Stimulated activated memory B cell treated with anti-CD40 and anti-IgM and Interleukin-4, amounts not matched to agents 10 μg/mL and 1 μg/mL and 100 μg/mL, for 72 hours (primary cell): Measurements from ENCODE around the gene MAD1L1.

Source experiments
- ATAC-seq: fragments of 150-1000 bp; cut with Tn5 transposase; 2 replicates; pipeline ENCODE4 v1.10.0; 2021
- H3K27ac Mint-ChIP-seq: one replicate; pipeline ENCODE4 v1.8.0; 2022; ENCODE audit warnings: mild to moderate bottlenecking, mixed read lengths
- H3K27me3 Mint-ChIP-seq: one replicate; pipeline ENCODE4 v1.8.0; 2022; ENCODE audit warnings: mixed read lengths
- H3K36me3 Mint-ChIP-seq: one replicate; pipeline ENCODE4 v1.8.0; 2022; ENCODE audit warnings: mixed read lengths
- H3K4me1 Mint-ChIP-seq: one replicate; pipeline ENCODE4 v1.8.0; 2022; ENCODE audit warnings: mixed read lengths
- H3K4me3 Mint-ChIP-seq: one replicate; pipeline ENCODE4 v1.8.0; 2022; ENCODE audit warnings: mild to moderate bottlenecking, moderate library complexity, mixed read lengths
- H3K9me3 Mint-ChIP-seq: one replicate; pipeline ENCODE4 v1.8.0; 2022; ENCODE audit warnings: mixed read lengths

The MAD1L1 gene

DNA sequence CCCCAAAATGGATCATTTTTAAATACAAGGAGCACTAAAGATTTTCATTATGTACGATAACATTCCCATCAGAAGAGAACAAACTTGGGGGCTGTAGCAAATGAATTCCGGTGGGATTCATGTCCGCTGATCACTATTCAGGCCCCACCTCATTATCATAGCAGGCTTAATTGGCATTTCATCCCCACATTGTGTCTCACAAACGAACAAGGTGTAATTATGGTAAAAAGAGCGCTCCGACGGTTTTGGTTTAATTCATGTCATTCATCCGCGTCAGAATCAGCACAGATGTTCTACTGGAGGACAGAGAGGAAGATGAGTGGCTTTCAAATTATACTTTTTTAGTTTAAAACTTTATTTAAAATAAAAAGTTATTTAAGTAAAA is 124.7 kb downstream of the MAD1L1 start:
- Mint-ChIP-seq H3K36me3 (peaks cover 32% of the 10 kb centered on the region), H3K27ac (peak overlapping the region; percentile 86), H3K27me3 (no peaks in the 10 kb centered on the region), H3K4me3 (no peak overlapping the region), H3K9me3 (no peaks in the 10 kb centered on the region), H3K4me1 (peaks cover 76% of the 10 kb centered on the region)
- no peak for ATAC-seq

DNA sequence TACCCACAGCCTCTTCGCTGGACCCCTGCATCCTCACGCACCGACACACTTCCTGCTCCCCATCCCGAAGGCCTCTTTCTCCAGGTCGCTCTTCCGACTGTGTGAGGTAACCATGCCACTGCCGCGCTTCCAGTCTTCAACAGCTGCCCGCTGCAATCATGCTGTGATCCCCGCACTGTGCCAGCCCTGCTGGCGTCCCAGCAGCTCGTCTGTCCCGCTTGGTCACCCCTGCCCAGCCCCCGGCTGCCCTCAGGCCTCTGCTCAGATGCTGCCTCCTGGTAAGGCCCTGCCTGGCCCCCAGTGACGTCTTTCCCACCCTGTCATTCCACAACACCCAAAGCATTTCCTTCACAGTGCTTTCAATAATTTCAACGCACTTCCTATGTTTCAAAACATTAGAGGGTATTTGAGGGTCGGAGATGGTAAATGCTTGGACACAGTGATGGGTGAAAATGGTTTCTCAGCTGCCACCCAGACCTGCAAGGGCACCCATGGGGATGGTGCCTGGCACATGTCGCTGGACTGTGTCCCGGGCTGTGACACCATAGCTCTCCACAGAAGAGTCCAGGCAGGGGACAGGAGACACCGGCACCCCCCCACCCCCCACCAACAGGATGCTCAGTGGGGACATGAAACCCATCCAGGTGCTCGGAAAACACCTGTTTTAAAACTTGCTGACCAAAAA is 125.2 kb downstream of the MAD1L1 start:
- H3K27ac Mint-ChIP-seq: peak overlapping the region; percentile 86
- H3K36me3 Mint-ChIP-seq: peaks cover 30% of the 10 kb centered on the region
- no peaks in the 10 kb centered on the region for H3K27me3 Mint-ChIP-seq
- no peak overlapping the region for H3K4me3 Mint-ChIP-seq
- peaks cover 2% of the 10 kb centered on the region for H3K9me3 Mint-ChIP-seq
- H3K4me1 Mint-ChIP-seq: peaks cover 72% of the 10 kb centered on the region
- no peak for ATAC-seq

DNA sequence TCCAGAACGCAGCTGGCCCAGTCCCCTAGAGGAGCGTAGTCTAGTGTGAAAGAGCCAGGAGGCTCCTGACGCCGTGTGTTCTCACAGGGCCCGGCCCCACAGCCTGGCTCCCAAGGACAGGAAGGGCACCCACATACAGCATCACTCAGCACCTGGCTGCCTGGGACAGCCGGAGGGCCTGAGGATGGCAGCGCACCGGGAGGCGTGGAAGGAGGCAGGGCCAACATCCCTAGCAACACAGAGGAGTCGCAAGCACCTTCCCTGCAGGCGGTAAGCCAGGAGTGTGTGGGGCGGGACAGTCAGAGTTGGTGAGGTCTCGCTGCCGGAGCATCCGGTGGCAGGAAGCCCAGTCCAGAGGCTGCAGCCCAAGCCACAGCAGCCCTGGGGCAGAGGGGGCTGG is 125.8 kb downstream of the MAD1L1 start:
- Mint-ChIP-seq H3K27me3 (no peaks in the 10 kb centered on the region), H3K27ac (no peak overlapping the region), H3K36me3 (peaks cover 31% of the 10 kb centered on the region), H3K4me3 (no peak overlapping the region), H3K9me3 (peaks cover 7% of the 10 kb centered on the region), H3K4me1 (peaks cover 66% of the 10 kb centered on the region)
- ATAC-seq: no peak

DNA sequence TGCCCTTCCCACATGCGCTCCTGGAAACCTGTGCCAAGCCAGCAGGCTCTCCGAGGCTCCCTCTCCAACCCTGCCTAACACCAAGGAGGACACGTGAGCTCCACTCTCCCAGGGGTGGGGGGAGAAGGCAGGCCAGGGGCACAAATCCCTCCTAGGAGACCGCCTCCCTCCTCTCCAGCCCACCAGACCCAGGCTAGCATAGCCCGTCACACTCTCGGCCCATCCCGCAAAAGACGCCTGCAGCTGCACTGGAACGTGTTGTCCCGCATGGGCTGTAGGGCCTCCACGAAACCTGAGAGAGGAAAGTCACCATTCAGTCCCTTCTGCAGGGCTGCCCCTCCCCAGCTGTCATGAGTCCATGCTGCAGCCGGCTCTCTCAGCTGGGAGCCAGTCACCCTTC is 126.3 kb downstream of the MAD1L1 start:
- no peak for ATAC-seq
- H3K36me3 Mint-ChIP-seq: peaks cover 35% of the 10 kb centered on the region
- no peak overlapping the region for H3K27ac Mint-ChIP-seq
- no peaks in the 10 kb centered on the region for H3K27me3 Mint-ChIP-seq
- H3K4me1 Mint-ChIP-seq: peaks cover 66% of the 10 kb centered on the region
- peaks cover 7% of the 10 kb centered on the region for H3K9me3 Mint-ChIP-seq
- no peak overlapping the region for H3K4me3 Mint-ChIP-seq

DNA sequence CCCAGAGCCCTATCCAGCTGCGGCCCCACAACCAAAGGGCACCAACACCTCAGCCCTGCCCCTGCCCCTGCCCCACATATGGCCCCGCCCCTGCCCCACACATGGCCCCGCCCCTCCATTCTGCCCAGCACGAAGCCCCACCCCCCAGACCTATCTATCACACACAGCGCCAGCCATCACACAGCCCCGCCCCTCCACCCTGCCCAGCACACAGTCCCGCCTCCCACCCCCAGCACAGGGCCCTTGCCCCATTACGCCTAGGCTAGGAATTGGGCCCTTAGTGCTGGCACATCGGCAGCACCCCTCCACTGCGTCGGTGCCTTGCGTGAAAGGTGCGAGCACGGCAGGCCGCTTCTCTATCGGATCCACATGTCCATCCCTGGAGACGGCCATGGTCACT is 126.8 kb downstream of the MAD1L1 start:
- peaks cover 62% of the 10 kb centered on the region for H3K4me1 Mint-ChIP-seq
- peaks cover 7% of the 10 kb centered on the region for H3K9me3 Mint-ChIP-seq
- peaks cover 32% of the 10 kb centered on the region for H3K36me3 Mint-ChIP-seq
- no peak overlapping the region for H3K27ac Mint-ChIP-seq
- ATAC-seq: peak; percentile 18
- H3K4me3 Mint-ChIP-seq: no peak overlapping the region
- no peaks in the 10 kb centered on the region for H3K27me3 Mint-ChIP-seq

DNA sequence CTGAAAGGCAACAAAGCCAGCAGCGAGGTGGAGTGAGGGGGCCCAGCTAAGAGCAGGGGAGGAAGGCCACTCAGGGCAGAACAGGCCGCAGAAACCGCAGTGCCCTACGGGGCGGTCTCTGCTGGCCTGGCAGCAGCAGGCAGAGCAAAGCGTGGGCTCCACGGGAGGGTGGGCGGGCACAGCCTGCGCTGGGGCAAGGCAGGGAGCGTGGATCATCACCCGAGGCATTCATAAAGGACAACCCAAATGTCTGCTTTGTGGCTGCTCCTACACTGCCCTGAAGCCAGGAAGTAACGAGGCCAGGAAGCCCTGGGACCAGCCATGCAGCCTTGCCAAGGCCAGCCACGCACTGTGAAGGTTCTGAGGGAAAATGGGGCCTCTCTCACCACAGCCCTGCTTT is 127.5 kb downstream of the MAD1L1 start:
- Mint-ChIP-seq H3K4me1 (peaks cover 60% of the 10 kb centered on the region), H3K4me3 (no peak overlapping the region), H3K27ac (no peak overlapping the region), H3K27me3 (no peaks in the 10 kb centered on the region), H3K36me3 (peaks cover 27% of the 10 kb centered on the region), H3K9me3 (peaks cover 7% of the 10 kb centered on the region)
- no peak for ATAC-seq

DNA sequence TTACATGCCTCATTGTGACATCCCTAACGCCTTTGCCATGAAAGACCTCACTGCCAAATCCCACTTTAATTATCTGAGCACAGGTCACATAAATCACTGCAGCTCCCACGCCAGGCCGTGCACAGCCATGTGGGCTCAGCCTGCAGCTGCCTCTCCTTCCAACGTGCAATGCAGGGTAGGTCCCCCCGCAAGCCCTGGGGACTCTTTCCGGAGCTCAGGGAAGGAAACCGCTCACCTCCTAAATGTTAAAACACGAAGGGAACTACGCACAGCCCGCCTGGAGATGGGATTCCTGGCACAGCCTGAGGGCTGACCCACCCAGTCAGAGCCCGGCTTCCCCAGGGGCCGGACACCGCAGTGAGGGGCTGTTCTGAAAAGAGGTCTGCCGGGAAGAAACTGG is 128.0 kb downstream of the MAD1L1 start:
- Mint-ChIP-seq H3K36me3 (peaks cover 27% of the 10 kb centered on the region), H3K27ac (no peak overlapping the region), H3K9me3 (peaks cover 7% of the 10 kb centered on the region), H3K4me3 (no peak overlapping the region), H3K4me1 (peaks cover 60% of the 10 kb centered on the region), H3K27me3 (no peaks in the 10 kb centered on the region)
- ATAC-seq: no peak

DNA sequence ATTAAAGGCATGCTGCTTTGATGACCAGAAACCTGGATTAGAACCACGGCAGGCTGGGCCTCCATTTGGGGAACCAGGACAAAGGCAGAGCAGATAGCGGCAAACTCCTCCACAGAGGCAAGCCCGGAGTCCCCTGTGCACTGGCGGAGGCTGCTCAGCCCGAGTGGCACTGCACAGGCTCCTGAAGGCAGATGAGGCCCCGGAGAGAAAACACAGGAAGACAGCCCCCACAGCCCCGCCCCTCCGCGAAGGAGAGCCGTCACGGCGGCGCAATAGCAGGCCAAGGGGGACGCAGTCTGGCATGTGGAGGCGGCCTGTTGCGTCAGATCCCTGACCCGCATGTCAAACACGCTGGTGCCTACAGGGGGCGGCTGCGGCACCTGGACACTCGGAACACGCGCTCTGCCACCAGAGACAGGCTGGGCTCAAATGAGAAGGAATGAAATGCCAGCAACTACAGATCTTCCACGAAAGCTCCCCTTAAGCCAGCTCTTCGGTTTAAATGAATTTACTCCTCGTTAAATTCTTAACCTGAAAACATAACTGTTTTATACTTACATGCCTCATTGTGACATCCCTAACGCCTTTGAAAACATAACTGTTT is 128.5 kb downstream of the MAD1L1 start:
- Mint-ChIP-seq H3K27ac (peak overlapping the region; percentile 38), H3K9me3 (peaks cover 7% of the 10 kb centered on the region), H3K27me3 (no peaks in the 10 kb centered on the region), H3K4me1 (peaks cover 60% of the 10 kb centered on the region), H3K36me3 (peaks cover 27% of the 10 kb centered on the region), H3K4me3 (peak overlapping the region; percentile 38)
- ATAC-seq: peak; percentile 13

DNA sequence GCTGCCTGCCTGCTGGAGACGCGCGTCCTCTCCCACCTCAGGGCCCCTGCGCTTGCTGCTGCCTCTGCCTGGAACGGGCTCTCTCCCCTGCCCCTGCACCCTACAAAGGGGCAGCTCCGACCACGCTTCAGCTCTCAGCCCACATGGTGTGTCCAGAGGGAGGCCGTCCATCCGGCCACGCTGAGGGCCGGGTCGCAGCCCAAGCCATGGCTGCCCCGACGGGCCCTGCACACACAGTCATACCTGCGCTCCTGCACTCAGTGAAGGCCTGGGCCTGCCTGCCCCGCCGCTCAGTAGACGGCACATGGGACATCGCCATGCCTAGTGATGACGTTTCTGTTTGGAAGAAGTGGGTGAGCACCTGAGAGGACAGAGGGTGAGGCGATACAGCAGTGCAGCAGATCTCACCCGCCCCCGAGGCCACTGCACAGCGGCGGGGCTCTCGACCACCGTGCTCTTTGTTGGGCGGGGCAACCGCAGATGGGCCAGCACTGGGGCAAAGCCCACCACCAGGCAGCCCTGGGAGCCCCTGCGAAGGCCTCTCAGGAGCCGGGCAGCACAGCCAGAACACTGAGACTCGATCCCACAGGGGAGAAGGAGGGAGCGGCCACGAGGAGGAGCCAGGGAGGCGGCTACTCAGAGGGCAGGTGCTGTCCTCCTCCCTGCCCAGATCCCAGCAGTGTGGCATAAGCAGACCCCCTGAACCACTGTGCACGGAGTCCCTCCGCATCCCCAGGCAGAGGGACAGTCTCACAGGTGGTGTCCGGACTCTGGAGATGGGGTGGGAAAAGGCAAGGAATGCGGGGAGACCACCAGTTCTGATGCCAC is 129.5 kb downstream of the MAD1L1 start:
- Mint-ChIP-seq H3K36me3 (peaks cover 27% of the 10 kb centered on the region), H3K9me3 (peaks cover 7% of the 10 kb centered on the region), H3K4me3 (no peak overlapping the region), H3K4me1 (peaks cover 65% of the 10 kb centered on the region), H3K27me3 (no peaks in the 10 kb centered on the region), H3K27ac (peak overlapping the region; percentile 38)
- ATAC-seq: no peak

DNA sequence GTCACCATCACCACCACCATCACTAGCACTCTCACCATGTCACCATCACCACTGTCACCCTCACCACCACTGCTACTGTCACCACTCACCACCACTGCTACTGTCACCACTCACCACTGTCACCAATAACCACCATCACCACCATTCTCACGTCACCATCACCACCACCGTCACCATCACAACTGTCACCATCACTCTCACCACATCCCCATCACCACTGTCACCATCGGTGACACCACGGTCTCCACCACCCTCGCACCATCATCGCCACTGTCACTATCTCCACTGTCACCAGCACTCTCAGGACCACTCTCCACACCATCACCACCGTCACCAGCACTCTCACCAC is 130.4 kb downstream of the MAD1L1 start:
- peak overlapping the region; percentile 6 for H3K27ac Mint-ChIP-seq
- peaks cover 67% of the 10 kb centered on the region for H3K4me1 Mint-ChIP-seq
- ATAC-seq: no peak
- H3K9me3 Mint-ChIP-seq: peaks cover 7% of the 10 kb centered on the region
- H3K27me3 Mint-ChIP-seq: no peaks in the 10 kb centered on the region
- H3K36me3 Mint-ChIP-seq: peaks cover 23% of the 10 kb centered on the region
- H3K4me3 Mint-ChIP-seq: no peak overlapping the region

DNA sequence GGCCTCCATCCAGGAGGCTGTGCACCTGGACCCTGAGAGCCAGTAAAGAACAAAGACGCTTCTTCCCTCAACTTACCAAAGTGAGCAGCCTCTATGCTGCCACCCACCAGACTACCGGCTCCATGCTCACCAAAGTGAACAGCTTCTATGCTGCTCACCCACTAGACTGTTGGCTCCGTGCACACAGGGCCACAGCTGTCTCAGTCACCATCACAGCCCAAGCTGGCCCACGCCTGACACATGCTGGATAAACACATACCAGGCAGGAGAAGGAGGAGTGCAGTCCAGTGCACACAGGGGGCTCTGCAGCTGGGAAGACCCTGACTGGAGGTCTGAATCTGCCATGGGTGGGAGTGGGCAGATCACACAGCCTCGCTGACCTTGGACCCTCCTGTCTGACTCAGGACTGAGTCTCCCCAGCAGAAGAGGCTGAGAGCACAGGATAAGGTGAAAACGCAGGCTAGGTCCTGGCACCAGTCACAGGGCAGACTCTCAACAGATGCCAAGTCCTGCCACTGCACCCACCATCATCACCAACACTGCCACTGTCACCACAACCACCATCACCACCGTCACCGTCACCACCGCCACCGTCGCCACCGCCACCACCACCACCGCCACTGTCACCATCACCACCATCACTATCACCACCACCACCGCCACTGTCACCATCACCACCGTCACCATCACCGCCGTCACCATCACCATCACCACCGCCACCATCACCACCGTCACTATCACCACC is 130.9 kb downstream of the MAD1L1 start:
- H3K4me1 Mint-ChIP-seq: peaks cover 70% of the 10 kb centered on the region
- no peaks in the 10 kb centered on the region for H3K27me3 Mint-ChIP-seq
- H3K9me3 Mint-ChIP-seq: peaks cover 7% of the 10 kb centered on the region
- peaks cover 22% of the 10 kb centered on the region for H3K36me3 Mint-ChIP-seq
- no peak overlapping the region for H3K4me3 Mint-ChIP-seq
- peak overlapping the region; percentile 55 for H3K27ac Mint-ChIP-seq
- no peak for ATAC-seq

DNA sequence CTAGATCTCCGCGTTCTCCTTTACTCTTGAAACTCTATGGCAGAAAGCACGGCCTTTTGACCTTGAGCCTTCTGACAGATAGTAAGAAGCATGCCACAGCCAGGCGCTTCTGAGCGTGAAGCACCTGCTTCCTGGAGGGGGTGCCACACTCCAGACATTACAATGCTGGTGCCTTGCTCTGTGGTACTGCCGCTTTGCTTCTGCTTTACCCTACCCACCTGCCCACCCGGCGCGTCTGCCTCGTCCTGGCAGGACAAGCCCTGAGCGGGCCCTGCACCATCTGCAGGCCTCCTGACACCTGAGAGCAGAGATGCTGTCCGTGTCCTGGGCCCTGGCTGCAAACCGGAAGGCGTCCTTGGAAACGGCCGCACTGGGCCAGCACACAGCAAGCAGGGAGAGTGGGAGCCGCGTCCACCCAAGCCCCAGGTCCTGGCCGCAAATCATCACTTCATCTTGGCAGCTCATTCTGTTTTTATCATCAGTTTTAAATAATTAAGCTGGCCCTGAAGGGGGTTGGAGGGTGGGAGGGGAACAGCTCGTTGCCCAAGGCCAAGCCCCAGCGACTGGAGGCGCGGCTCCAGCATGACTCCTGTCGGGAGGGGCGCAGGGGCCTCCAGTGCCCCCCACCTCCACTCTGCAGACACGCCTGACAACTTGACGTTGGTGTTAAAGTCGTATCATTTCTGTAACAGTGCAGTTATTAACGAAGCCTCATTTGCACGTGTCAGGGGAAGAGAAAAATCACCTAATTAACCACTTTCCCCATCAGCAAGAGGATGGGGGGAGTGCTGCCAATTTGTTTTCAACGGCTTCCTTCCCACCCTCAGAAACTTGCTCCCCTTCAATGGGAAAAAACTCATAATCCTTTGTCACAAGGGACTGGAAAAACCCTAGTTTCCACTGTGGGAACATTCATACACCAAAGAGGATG is 132.2 kb downstream of the MAD1L1 start:
- H3K27me3 Mint-ChIP-seq: no peaks in the 10 kb centered on the region
- peaks cover 7% of the 10 kb centered on the region for H3K9me3 Mint-ChIP-seq
- peak overlapping the region; percentile 52 for H3K4me3 Mint-ChIP-seq
- ATAC-seq: peak; percentile 91
- peaks cover 65% of the 10 kb centered on the region for H3K4me1 Mint-ChIP-seq
- H3K27ac Mint-ChIP-seq: peak overlapping the region; percentile 92
- peaks cover 19% of the 10 kb centered on the region for H3K36me3 Mint-ChIP-seq

DNA sequence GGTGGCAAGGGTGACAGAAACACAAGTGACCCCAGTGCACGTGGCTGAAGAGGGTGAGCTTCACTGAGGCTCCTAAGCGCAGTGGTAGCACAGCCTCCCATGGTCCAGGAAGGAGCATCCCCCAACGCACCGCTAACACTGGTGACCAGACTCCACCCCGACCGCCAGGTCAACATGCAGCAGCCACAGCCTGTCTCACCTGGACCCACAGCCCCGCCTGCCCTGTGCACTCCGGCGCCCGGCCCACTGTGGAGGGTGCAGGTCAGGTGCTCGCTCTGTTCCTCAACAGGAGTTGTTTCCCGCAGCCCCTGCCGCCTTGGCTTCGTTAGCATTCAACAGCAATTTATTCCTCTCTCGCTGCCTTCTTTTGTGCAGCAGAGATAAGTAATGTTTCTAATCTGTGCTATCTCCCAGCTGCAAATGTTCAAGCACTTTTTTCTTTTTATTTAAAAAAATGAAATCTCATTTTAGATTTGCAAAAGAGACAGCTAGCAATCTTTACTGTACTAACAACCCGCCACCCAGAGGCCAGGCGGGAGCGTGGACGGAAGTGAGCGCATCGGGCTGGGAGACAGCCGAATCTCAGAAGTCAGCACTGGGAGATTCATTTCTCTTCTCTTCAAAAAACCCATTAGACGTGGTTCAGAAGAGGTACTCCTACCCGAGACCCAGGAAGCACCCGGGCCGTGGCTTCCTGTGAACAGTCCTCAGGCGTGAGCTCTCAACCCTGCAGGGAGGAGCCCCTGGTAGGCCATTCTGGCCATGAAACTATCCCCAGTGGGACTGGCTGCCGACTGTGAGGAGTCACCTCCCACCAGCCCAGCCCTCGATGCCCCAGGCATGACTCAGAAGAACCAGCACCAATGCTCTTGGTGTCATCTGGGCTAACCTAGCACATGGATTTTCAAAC is 133.4 kb downstream of the MAD1L1 start:
- H3K9me3 Mint-ChIP-seq: peaks cover 7% of the 10 kb centered on the region
- H3K36me3 Mint-ChIP-seq: peaks cover 22% of the 10 kb centered on the region
- H3K4me3 Mint-ChIP-seq: peak overlapping the region; percentile 52
- ATAC-seq: peak; percentile 87
- H3K27ac Mint-ChIP-seq: peak overlapping the region; percentile 92
- H3K4me1 Mint-ChIP-seq: peaks cover 58% of the 10 kb centered on the region
- H3K27me3 Mint-ChIP-seq: no peaks in the 10 kb centered on the region
